HepG2 (cell line): ENCODE measurements around the gene PLEKHB1. TPM values are rescaled to one million over a fixed set of nuclear protein-coding genes. Genes with fewer than 3 reads are reported as not detected.

Experiments used
- BCL3 ChIP-seq: sonication (generic); formaldehyde crosslinking; IDR thresholded peaks from 2 replicates; pipeline ENCODE4 v1.5.1; 2020; ENCODE audit warnings: mild to moderate bottlenecking, missing genetic modification reagents, moderate library complexity
- CHD2 ChIP-seq: IDR thresholded peaks from 2 replicates; pipeline ENCODE4 v1.6.1; 2011; ENCODE audit warnings: low read depth, low read length, improper control_type of control experiment
- CREB1 ChIP-seq, 2 experiments: fragments of 450-650 bp in 1 of 2; IDR thresholded peaks; 2 replicates each; pipeline ENCODE4 v1.6.1; 2016 to 2017; ENCODE audit warnings: control low read depth in 1 of 2, mild to moderate bottlenecking in 1 of 2, missing compliant biosample characterization in 1 of 2, missing genetic modification characterization in 1 of 2
- CREBL2 ChIP-seq: sonication (generic); formaldehyde crosslinking; IDR thresholded peaks from 2 replicates; pipeline ENCODE4 v1.8.1; 2023; ENCODE audit warnings: missing genetic modification reagents, mild to moderate bottlenecking, borderline replicate concordance
- DRAP1 ChIP-seq: IDR thresholded peaks from 2 replicates; pipeline ENCODE4 v1.6.1; 2016; ENCODE audit warnings: missing genetic modification reagents, missing compliant biosample characterization
- FOXO4 ChIP-seq: sonication (generic); formaldehyde crosslinking; conservative IDR thresholded peaks from 2 replicates; pipeline ENCODE4 v1.8.1; 2023; ENCODE audit warnings: missing genetic modification reagents
- HOXD1 ChIP-seq: sonication (generic); formaldehyde crosslinking; IDR thresholded peaks from 2 replicates; pipeline ENCODE4 v1.5.0; 2020; ENCODE audit warnings: missing genetic modification reagents
- JUN ChIP-seq: sonication (generic); formaldehyde crosslinking; IDR thresholded peaks from 2 replicates; pipeline ENCODE4 v1.4.0; 2020; ENCODE audit warnings: mild to moderate bottlenecking, missing genetic modification reagents
- PPARG ChIP-seq: conservative IDR thresholded peaks from 2 replicates; pipeline ENCODE4 v1.6.1; 2016; ENCODE audit warnings: missing biosample characterization, missing genetic modification reagents
- TAF1 ChIP-seq: sonication (generic); formaldehyde crosslinking; IDR thresholded peaks from 2 replicates; pipeline ENCODE4 v1.4.0; 2020; ENCODE audit warnings: missing genetic modification reagents
- TP53 ChIP-seq: sonication (generic); formaldehyde crosslinking; conservative IDR thresholded peaks from 2 replicates; pipeline ENCODE4 v1.4.0; 2020; ENCODE audit warnings: missing genetic modification reagents
- ZHX2 ChIP-seq, 2 experiments: sonication (generic) in 1 of 2; formaldehyde crosslinking in 1 of 2; IDR thresholded peaks; 2 replicates each; pipeline versions ENCODE4 v1.6.1 to v1.9.0; 2014 to 2022; ENCODE audit warnings: antibody characterized with exemption in 1 of 2, borderline replicate concordance in 1 of 2, inconsistent platforms in 1 of 2, low read depth in 1 of 2, missing genetic modification reagents in 1 of 2
- ZNF17 ChIP-seq: sonication (generic); formaldehyde crosslinking; IDR thresholded peaks from 2 replicates; pipeline ENCODE4 v1.5.0; 2020; ENCODE audit warnings: mild to moderate bottlenecking, missing genetic modification reagents
- ZNF331 ChIP-seq: sonication (generic); formaldehyde crosslinking; IDR thresholded peaks from 2 replicates; pipeline ENCODE4 v1.4.0; 2020; ENCODE audit warnings: missing genetic modification reagents
- ZNF878 ChIP-seq: sonication (generic); formaldehyde crosslinking; IDR thresholded peaks from 2 replicates; pipeline ENCODE4 v1.8.1; 2023; ENCODE audit warnings: mild to moderate bottlenecking, missing genetic modification reagents, moderate library complexity
- ZSCAN31 ChIP-seq: sonication (generic); formaldehyde crosslinking; IDR thresholded peaks from 2 replicates; pipeline ENCODE4 v1.5.0; 2020; ENCODE audit warnings: low read depth, mild to moderate bottlenecking, missing genetic modification reagents
- ZSCAN5A ChIP-seq: sonication (generic); formaldehyde crosslinking; IDR thresholded peaks from 2 replicates; pipeline ENCODE4 v1.8.0; 2022; ENCODE audit warnings: mild to moderate bottlenecking, missing genetic modification reagents, borderline replicate concordance
- polyA plus RNA-seq, 8 experiments: library from polyadenylated mRNA; depleted of rRNA in 3 of 8; stranded (reverse) in 7 of 8; unstranded in 1 of 8; fragments of >200 nt; fragmentation: Illumina TruSeq in 4 of 8; extraction: Trizol in 4 of 8; gene quantifications; 2 replicates each; pipeline versions ENCODE4 v1.2.1 to v1.2.3, GENCODE V29; 2011 to 2016; ENCODE audit warnings: low read depth in 4 of 8, missing spikeins in 1 of 8, mixed read lengths in 1 of 8; ENCODE audit not compliant: insufficient read depth in 1 of 8
- total RNA-seq, 5 experiments: library from RNA; depleted of rRNA; stranded (reverse); fragments of >200 nt; fragmentation: Illumina TruSeq; extraction: Trizol; gene quantifications; 2 replicates each; pipeline ENCODE4 v1.2.3, GENCODE V29; 2016; ENCODE audit warnings: low read depth in 1 of 5

The PLEKHB1 gene
- total and polyA plus RNA-seq, 2 of the 13 experiments (the other 11 are each of a cell fraction or from before 2014, with no cell fraction given), result 68.0 to 99.3 TPM

GRCh38 chr11:73597956-73598718, 48.2 kb upstream of the PLEKHB1 start, which contains the start of gene FAM168A (continued):
- peak; percentile 73 for TF ChIP-seq ZHX2 (IDR thresholded peaks at IDR 0.05; ENCODE audit: low read depth)
- TF ChIP-seq ZHX2 (CRISPR knock-in tag; IDR thresholded peaks at IDR 0.05; ENCODE audit: borderline replicate concordance), result no peak
- TF ChIP-seq TAF1 (CRISPR knock-in tag), result peak; percentile 41; the same call in 1 of the 2 replicates
- peak; percentile 53 for TF ChIP-seq CREB1 (IDR thresholded peaks at IDR 0.05)
- peak; percentile 96 for TF ChIP-seq CREB1 (CRISPR knock-in tag; IDR thresholded peaks at IDR 0.05)
- TF ChIP-seq ZNF17, result no peak
- peak; percentile 38; the same call in 1 of the 2 replicates for TF ChIP-seq JUN (CRISPR knock-in tag)
- peak; percentile 70 for TF ChIP-seq ZSCAN31 (CRISPR knock-in tag)
- no peak for TF ChIP-seq ZSCAN5A
- TF ChIP-seq ZNF878 (CRISPR knock-in tag), result no peak
- TF ChIP-seq HOXD1 (CRISPR knock-in tag), result no peak
- TF ChIP-seq CREBL2 (CRISPR knock-in tag), result 0 out of 2 replicates have a peak, but pooled peaks have one; percentile 14
- peak; percentile 9; the same call in 1 of the 2 replicates for TF ChIP-seq PPARG (CRISPR knock-in tag)
- TF ChIP-seq ZNF331, result peak; percentile 19; the same call in 1 of the 2 replicates
- peak; percentile 48; the same call in 1 of the 2 replicates for TF ChIP-seq CHD2
- no peak for TF ChIP-seq FOXO4 (CRISPR knock-in tag)
- TF ChIP-seq TP53, result no peak
- TF ChIP-seq DRAP1 (CRISPR knock-in tag), result peak; percentile 33; the same call in 1 of the 2 replicates
- TF ChIP-seq BCL3 (CRISPR knock-in tag), result 0 out of 2 replicates have a peak, but pooled peaks have one; percentile 11
